ENCODE data around the gene CTSF.
"Not testable (repeated sequence)": the region's sequence is repeated elsewhere in the genome, so short reads cannot be mapped to it uniquely, and the experiment has no call there.

The CTSF gene

GRCh38 chr11:66559866-66560676, 8.3 kb downstream of the CTSF start:
- DNase-seq (ENCODE audit: extremely low read depth in 1 of 2, low read depth in 1 of 2), result no peak

GRCh38 chr11:66559142-66559865, 9.1 kb downstream of the CTSF start:
- no peak for DNase-seq (ENCODE audit: extremely low read depth in 1 of 2, low read depth in 1 of 2)

GRCh38 chr11:66557733-66558326, 10.6 kb downstream of the CTSF start:
- no peak for DNase-seq (ENCODE audit: extremely low read depth in 1 of 2, low read depth in 1 of 2)

GRCh38 chr11:66556086-66556485, 12.3 kb downstream of the CTSF start:
- no peak for DNase-seq (ENCODE audit: extremely low read depth in 1 of 2, low read depth in 1 of 2)

GRCh38 chr11:66555416-66555815, 13.0 kb downstream of the CTSF start:
- DNase-seq (ENCODE audit: extremely low read depth in 1 of 2, low read depth in 1 of 2), result no peak

- no peak for DNase-seq (ENCODE audit: extremely low read depth in 1 of 2, low read depth in 1 of 2)
Measured at GRCh38 chr11:66554602-66555001, 13.8 kb downstream of the CTSF start.

GRCh38 chr11:66550887-66551286, 17.5 kb downstream of the CTSF start:
- DNase-seq (ENCODE audit: extremely low read depth in 1 of 2, low read depth in 1 of 2), result no peak

- DNase-seq (ENCODE audit: extremely low read depth in 1 of 2, low read depth in 1 of 2), result no peak
Measured at GRCh38 chr11:66549696-66550095, 18.7 kb downstream of the CTSF start.

GRCh38 chr11:66548774-66549630, 19.4 kb downstream of the CTSF start:
- no peak for DNase-seq (ENCODE audit: extremely low read depth in 1 of 2, low read depth in 1 of 2)

- no peak for DNase-seq (ENCODE audit: extremely low read depth in 1 of 2, low read depth in 1 of 2)
Measured at GRCh38 chr11:66548041-66548440, 20.4 kb downstream of the CTSF start.

- DNase-seq (ENCODE audit: extremely low read depth in 1 of 2, low read depth in 1 of 2), result no peak
Measured at GRCh38 chr11:66547662-66548009, 20.8 kb downstream of the CTSF start.

GRCh38 chr11:66546966-66547661, 21.3 kb downstream of the CTSF start:
- DNase-seq (ENCODE audit: extremely low read depth in 1 of 2, low read depth in 1 of 2), result no peak

GRCh38 chr11:66546368-66546965, 21.9 kb downstream of the CTSF start, which contains the start of gene ACTN3:
Gene ACTN3 (plus strand): TSS chr11:66546903. CDS start chr11:66546938, 35 bp downstream.
- DNase-seq (ENCODE audit: extremely low read depth in 1 of 2, low read depth in 1 of 2), result no peak

GRCh38 chr11:66545701-66546367, 22.6 kb downstream of the CTSF start, which contains the start of gene ZDHHC24:
Gene ZDHHC24 (minus strand): TSS chr11:66546048. CDS start chr11:66546003, 45 bp downstream.
- peak; percentile 32 to 65 for DNase-seq (ENCODE audit: extremely low read depth in 1 of 2, low read depth in 1 of 2)

GRCh38 chr11:66544952-66545351, 23.5 kb downstream of the CTSF start:
- DNase-seq (ENCODE audit: extremely low read depth in 1 of 2, low read depth in 1 of 2), result not testable (repeated sequence)

- DNase-seq (ENCODE audit: extremely low read depth in 1 of 2, low read depth in 1 of 2), result peak; percentile 27 to 51
Measured at GRCh38 chr11:66543263-66544107, 24.9 kb downstream of the CTSF start.

GRCh38 chr11:66542362-66542761, 26.0 kb downstream of the CTSF start:
- no peak for DNase-seq (ENCODE audit: extremely low read depth in 1 of 2, low read depth in 1 of 2)

GRCh38 chr11:66541892-66542291, 26.5 kb downstream of the CTSF start:
- DNase-seq (ENCODE audit: extremely low read depth in 1 of 2, low read depth in 1 of 2), result no peak
